GM12878 (cell line): ENCODE data around the gene LAMA4.

Experiments
- EP300 ChIP-seq, 2 experiments: fragments of 150-350 bp in 1 of 2; IDR thresholded peaks; 2 replicates each; pipeline ENCODE4 v1.6.1; 2011 to 2012; ENCODE audit warnings: low read depth in 2 of 2, low read length in 2 of 2, borderline replicate concordance in 1 of 2, improper control_type of control experiment in 1 of 2, inconsistent platforms in 1 of 2; ENCODE audit not compliant: control insufficient read depth in 1 of 2
- MEF2A ChIP-seq: IDR thresholded peaks from 2 replicates; pipeline ENCODE4 v1.6.1; 2011; ENCODE audit warnings: low read depth, mild to moderate bottlenecking, low read length, moderate library complexity; ENCODE audit not compliant: insufficient read depth
- TF ChIP-seq, protein P1 (sequence below): fragments of 450-650 bp; formaldehyde crosslinking; IDR thresholded peaks from 2 replicates; pipeline ENCODE4 v1.4.0; 2020; ENCODE audit warnings: mild to moderate bottlenecking, moderate library complexity

DNA sequence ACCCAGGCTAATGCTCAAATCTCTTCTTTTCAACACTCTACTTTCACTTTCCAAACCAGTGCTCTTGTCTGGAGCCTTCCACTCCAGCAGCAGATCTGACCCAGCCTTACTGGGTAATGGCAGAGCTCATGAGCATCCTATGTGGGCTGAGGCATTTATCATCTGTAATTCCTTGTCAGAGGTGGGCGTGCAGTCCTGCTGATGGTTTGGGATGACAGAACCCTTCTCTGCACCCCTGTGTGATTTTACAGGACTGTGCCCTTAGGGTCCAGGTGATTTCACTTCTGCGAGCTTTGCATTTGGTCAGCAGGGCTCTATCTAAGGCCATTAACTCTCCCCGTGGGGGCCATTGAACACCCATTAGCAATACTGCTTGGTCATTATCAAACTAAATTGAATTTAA, 55.4 kb downstream of the LAMA4 start:
- TF ChIP-seq, protein P1, sequence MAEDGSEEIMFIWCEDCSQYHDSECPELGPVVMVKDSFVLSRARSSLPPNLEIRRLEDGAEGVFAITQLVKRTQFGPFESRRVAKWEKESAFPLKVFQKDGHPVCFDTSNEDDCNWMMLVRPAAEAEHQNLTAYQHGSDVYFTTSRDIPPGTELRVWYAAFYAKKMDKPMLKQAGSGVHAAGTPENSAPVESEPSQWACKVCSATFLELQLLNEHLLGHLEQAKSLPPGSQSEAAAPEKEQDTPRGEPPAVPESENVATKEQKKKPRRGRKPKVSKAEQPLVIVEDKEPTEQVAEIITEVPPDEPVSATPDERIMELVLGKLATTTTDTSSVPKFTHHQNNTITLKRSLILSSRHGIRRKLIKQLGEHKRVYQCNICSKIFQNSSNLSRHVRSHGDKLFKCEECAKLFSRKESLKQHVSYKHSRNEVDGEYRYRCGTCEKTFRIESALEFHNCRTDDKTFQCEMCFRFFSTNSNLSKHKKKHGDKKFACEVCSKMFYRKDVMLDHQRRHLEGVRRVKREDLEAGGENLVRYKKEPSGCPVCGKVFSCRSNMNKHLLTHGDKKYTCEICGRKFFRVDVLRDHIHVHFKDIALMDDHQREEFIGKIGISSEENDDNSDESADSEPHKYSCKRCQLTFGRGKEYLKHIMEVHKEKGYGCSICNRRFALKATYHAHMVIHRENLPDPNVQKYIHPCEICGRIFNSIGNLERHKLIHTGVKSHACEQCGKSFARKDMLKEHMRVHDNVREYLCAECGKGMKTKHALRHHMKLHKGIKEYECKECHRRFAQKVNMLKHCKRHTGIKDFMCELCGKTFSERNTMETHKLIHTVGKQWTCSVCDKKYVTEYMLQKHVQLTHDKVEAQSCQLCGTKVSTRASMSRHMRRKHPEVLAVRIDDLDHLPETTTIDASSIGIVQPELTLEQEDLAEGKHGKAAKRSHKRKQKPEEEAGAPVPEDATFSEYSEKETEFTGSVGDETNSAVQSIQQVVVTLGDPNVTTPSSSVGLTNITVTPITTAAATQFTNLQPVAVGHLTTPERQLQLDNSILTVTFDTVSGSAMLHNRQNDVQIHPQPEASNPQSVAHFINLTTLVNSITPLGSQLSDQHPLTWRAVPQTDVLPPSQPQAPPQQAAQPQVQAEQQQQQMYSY (CRISPR knock-in tag) = no peak
- no peak for TF ChIP-seq EP300 (IDR thresholded peaks at IDR 0.05; ENCODE audit: borderline replicate concordance in 1 of 2, control insufficient read depth in 1 of 2, low read depth in 2 of 2, low read length in 2 of 2)
- TF ChIP-seq MEF2A = no peak
